Liver (tissue), 9 donors: ENCODE measurements around the gene HIP1. TPM values are rescaled to one million over a fixed set of nuclear protein-coding genes. Genes with fewer than 3 reads are reported as not detected.

Experiments used
- DNase-seq: peaks from one replicate; pipeline ENCODE4 v3.0.0-alpha.2; 2017; ENCODE audit warnings: low spot score
- H3K27ac ChIP-seq, 2 donors: one replicate each; pipeline ENCODE4 v1.7.0; 2013; ENCODE audit warnings: inconsistent platforms in 2 of 2, low read length in 2 of 2, control low read depth in 1 of 2, low read depth in 1 of 2, mild to moderate bottlenecking in 1 of 2
- H3K27me3 ChIP-seq, 4 donors: one replicate each; pipeline versions ENCODE4 v1.6.1 to v1.7.0; 2013; ENCODE audit warnings: low read length in 3 of 4, inconsistent platforms in 1 of 4, mild to moderate bottlenecking in 1 of 4, moderate library complexity in 1 of 4; ENCODE audit not compliant: control insufficient read depth in 4 of 4, insufficient read depth in 4 of 4
- H3K36me3 ChIP-seq, 4 donors: one replicate each; pipeline versions ENCODE4 v1.6.1 to v1.7.0; 2013; ENCODE audit warnings: low read length in 3 of 4, mild to moderate bottlenecking in 3 of 4, low read depth in 1 of 4, moderate library complexity in 1 of 4; ENCODE audit not compliant: control insufficient read depth in 4 of 4, insufficient read depth in 3 of 4
- H3K4me1 ChIP-seq, 4 donors: one replicate each; pipeline versions ENCODE4 v1.6.1 to v1.7.0; 2013; ENCODE audit warnings: low read length in 3 of 4, mild to moderate bottlenecking in 3 of 4, moderate library complexity in 1 of 4; ENCODE audit not compliant: control insufficient read depth in 4 of 4, insufficient read depth in 4 of 4
- H3K4me3 ChIP-seq, 3 donors: one replicate each; pipeline versions ENCODE4 v1.6.1 to v1.7.0; 2013; ENCODE audit warnings: low read length in 3 of 3, control low read depth in 1 of 3, low read depth in 1 of 3, mild to moderate bottlenecking in 1 of 3
- H3K9ac ChIP-seq, 2 donors: one replicate each; pipeline ENCODE4 v1.7.0; 2013; ENCODE audit warnings: low read length in 2 of 2, mild to moderate bottlenecking in 2 of 2, moderate library complexity in 2 of 2, control low read depth in 1 of 2, low read depth in 1 of 2
- H3K9me3 ChIP-seq, 4 donors: one replicate each; pipeline versions ENCODE4 v1.6.1 to v1.7.0; 2013; ENCODE audit warnings: low read length in 3 of 4; ENCODE audit not compliant: control insufficient read depth in 4 of 4
- EGR1 ChIP-seq, 2 donors: IDR thresholded peaks; 2 replicates each; pipeline ENCODE4 v1.6.1; 2016 to 2018; ENCODE audit warnings: antibody characterized with exemption in 2 of 2, low read depth in 2 of 2
- FOXA1 ChIP-seq: IDR thresholded peaks from 2 replicates; pipeline ENCODE4 v1.6.1; 2016; ENCODE audit warnings: antibody characterized with exemption
- FOXA2 ChIP-seq: IDR thresholded peaks from 2 replicates; pipeline ENCODE4 v1.6.1; 2016; ENCODE audit warnings: antibody characterized with exemption
- GABPA ChIP-seq, 2 donors: IDR thresholded peaks in 1 of 2; conservative IDR thresholded peaks in 1 of 2; 2 replicates each; pipeline ENCODE4 v1.6.1; 2016; ENCODE audit warnings: antibody characterized with exemption in 2 of 2, mild to moderate bottlenecking in 1 of 2, moderate library complexity in 1 of 2
- HNF4A ChIP-seq, 2 donors: conservative IDR thresholded peaks; 2 replicates each; pipeline ENCODE4 v1.6.1; 2016; ENCODE audit warnings: antibody characterized with exemption in 2 of 2, mild to moderate bottlenecking in 2 of 2
- HNF4G ChIP-seq: IDR thresholded peaks from 2 replicates; pipeline ENCODE4 v1.6.1; 2016; ENCODE audit warnings: antibody characterized with exemption
- JUND ChIP-seq, 2 donors: IDR thresholded peaks; 2 replicates each; pipeline ENCODE4 v1.6.1; 2016; ENCODE audit warnings: antibody characterized with exemption in 2 of 2
- NR2F2 ChIP-seq: IDR thresholded peaks from 2 replicates; pipeline ENCODE4 v1.6.1; 2016; ENCODE audit warnings: antibody characterized with exemption
- RAD21 ChIP-seq, 2 donors: IDR thresholded peaks; 2 replicates each; pipeline ENCODE4 v1.6.1; 2016; ENCODE audit warnings: antibody characterized with exemption in 2 of 2, mild to moderate bottlenecking in 2 of 2
- RXRA ChIP-seq, 2 donors: IDR thresholded peaks; 2 replicates each; pipeline ENCODE4 v1.6.1; 2017 to 2018; ENCODE audit warnings: antibody characterized with exemption in 2 of 2, mild to moderate bottlenecking in 1 of 2
- SP1 ChIP-seq: IDR thresholded peaks from 2 replicates; pipeline ENCODE4 v1.6.1; 2018; ENCODE audit warnings: antibody characterized with exemption, mild to moderate bottlenecking
- TAF1 ChIP-seq: conservative IDR thresholded peaks from 2 replicates; pipeline ENCODE4 v1.6.1; 2016; ENCODE audit warnings: antibody characterized with exemption, mild to moderate bottlenecking
- YY1 ChIP-seq: IDR thresholded peaks from 2 replicates; pipeline ENCODE4 v1.6.1; 2016; ENCODE audit warnings: antibody characterized with exemption, mild to moderate bottlenecking
- WGBS: extraction: QIAGEN DNeasy Blood & Tissue Kit; methylation state at CpG from one replicate; pipeline ENCODE4 v1.1.7; 2013; 5-methylcytosine and 5-hydroxymethylcytosine counted together
- polyA plus RNA-seq, 2 donors: library from polyadenylated mRNA; stranded (reverse) in 1 of 2; unstranded in 1 of 2; fragments of 200-250 nt in 1 of 2; fragments of >200 nt in 1 of 2; fragmentation: Nextera tagmentation in 1 of 2; extraction: Ambion mirVana in 1 of 2; gene quantifications; one replicate each; pipeline versions ENCODE4 v1.2.1 to v1.2.3, GENCODE V29; 2013 to 2015
- total RNA-seq, 2 donors: library from RNA; depleted of rRNA; stranded (reverse); fragments of >200 nt; gene quantifications; one replicate each; pipeline ENCODE4 v1.2.3, GENCODE V29; 2014
- TF ChIP-seq, protein P1 (sequence below): IDR thresholded peaks from 2 replicates; pipeline ENCODE4 v1.6.1; 2016; ENCODE audit warnings: antibody characterized with exemption
- TF ChIP-seq, protein P2 (sequence below): IDR thresholded peaks from 2 replicates; pipeline ENCODE4 v1.6.1; 2016; ENCODE audit warnings: antibody characterized with exemption, mild to moderate bottlenecking
- TF ChIP-seq, protein P3 (sequence below): IDR thresholded peaks from 2 replicates; pipeline ENCODE4 v1.6.1; 2016; ENCODE audit warnings: antibody characterized with exemption
- TF ChIP-seq, protein P4 (sequence below): fragments of 150-350 bp; IDR thresholded peaks from 2 replicates; pipeline ENCODE4 v1.5.1; 2017; ENCODE audit warnings: improper control_type of control experiment, low read depth, low read length; ENCODE audit not compliant: missing input control
- TF ChIP-seq, protein P5 (sequence below): IDR thresholded peaks from 2 replicates; pipeline ENCODE4 v1.6.1; 2016; ENCODE audit warnings: antibody characterized with exemption
- donor health status: healthy.
- donor health status: healthy.
- donor health status: healthy.
- donor health status: healthy.
- donor health status: healthy.

HIP1 gene
- total and polyA plus RNA-seq, 4 donors: 3.8 to 13.6 (median 7.8) TPM

DNA sequence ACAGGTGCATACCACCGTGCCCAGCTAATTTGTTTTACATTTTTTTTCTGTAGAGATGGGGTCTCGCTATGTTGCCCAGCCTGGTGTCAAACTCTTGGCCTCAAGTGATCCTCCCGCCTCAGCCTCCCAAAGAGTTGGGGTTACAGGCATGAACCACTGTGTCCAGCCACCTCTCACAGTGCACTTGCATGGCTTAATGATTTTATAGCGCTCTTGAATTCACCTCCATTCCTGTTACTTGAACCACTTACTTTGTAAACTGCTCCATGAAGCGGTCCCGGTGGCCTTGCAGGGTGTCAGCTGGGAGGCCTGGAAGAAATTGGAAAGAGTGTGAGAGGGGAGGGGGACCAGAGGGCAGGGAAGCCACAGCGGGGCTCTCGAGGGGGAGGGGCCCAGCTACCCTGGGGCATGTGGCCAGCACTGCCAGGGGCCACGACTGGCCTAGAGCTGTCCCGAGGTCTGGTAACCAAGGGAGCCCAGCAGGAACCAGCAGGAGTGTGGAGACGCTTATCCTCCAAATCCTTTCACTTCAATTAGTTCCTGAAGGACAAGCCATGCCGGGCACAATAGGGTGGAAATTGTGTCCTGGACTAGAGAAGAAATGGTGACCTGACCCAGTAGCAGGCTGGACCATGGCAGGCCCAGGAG is 170.7 kb downstream of the HIP1 start:
- no peak for DNase-seq

More for the DNA sequence above, 170.7 kb downstream of the HIP1 start:
- Histone ChIP-seq H3K27ac (no peak overlapping the region), H3K36me3 (peaks cover 4 to 45% (median 24%) of the 10 kb centered on the region in 4 donors), H3K9ac (no peak overlapping the region), H3K27me3 (no peaks in the 10 kb centered on the region), H3K9me3 (no peaks in the 10 kb centered on the region), H3K4me3 (no peak overlapping the region), H3K4me1 (no peaks in the 10 kb centered on the region)
- WGBS: 96% methylated on average over 12 of the region's 12 CpGs
- TF ChIP-seq FOXA2 (no peak), JUND (IDR thresholded peaks at IDR 0.05) (no peak), TAF1 (no peak), RAD21 (IDR thresholded peaks at IDR 0.05) (no peak), GABPA (IDR thresholded peaks at IDR 0.05 in 1 of 2, conservative IDR thresholded peaks at IDR 0.05 in 1 of 2) (no peak), NR2F2 (no peak), YY1 (no peak), FOXA1 (no peak), HNF4A (conservative IDR thresholded peaks at IDR 0.05) (no peak), EGR1 (IDR thresholded peaks at IDR 0.05; ENCODE audit: low read depth in 2 of 2) (no peak), HNF4G (no peak), SP1 (no peak), RXRA (IDR thresholded peaks at IDR 0.05) (no peak)
- TF ChIP-seq, protein P1, sequence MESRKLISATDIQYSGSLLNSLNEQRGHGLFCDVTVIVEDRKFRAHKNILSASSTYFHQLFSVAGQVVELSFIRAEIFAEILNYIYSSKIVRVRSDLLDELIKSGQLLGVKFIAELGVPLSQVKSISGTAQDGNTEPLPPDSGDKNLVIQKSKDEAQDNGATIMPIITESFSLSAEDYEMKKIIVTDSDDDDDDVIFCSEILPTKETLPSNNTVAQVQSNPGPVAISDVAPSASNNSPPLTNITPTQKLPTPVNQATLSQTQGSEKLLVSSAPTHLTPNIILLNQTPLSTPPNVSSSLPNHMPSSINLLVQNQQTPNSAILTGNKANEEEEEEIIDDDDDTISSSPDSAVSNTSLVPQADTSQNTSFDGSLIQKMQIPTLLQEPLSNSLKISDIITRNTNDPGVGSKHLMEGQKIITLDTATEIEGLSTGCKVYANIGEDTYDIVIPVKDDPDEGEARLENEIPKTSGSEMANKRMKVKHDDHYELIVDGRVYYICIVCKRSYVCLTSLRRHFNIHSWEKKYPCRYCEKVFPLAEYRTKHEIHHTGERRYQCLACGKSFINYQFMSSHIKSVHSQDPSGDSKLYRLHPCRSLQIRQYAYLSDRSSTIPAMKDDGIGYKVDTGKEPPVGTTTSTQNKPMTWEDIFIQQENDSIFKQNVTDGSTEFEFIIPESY: no peak
- TF ChIP-seq, protein P2, sequence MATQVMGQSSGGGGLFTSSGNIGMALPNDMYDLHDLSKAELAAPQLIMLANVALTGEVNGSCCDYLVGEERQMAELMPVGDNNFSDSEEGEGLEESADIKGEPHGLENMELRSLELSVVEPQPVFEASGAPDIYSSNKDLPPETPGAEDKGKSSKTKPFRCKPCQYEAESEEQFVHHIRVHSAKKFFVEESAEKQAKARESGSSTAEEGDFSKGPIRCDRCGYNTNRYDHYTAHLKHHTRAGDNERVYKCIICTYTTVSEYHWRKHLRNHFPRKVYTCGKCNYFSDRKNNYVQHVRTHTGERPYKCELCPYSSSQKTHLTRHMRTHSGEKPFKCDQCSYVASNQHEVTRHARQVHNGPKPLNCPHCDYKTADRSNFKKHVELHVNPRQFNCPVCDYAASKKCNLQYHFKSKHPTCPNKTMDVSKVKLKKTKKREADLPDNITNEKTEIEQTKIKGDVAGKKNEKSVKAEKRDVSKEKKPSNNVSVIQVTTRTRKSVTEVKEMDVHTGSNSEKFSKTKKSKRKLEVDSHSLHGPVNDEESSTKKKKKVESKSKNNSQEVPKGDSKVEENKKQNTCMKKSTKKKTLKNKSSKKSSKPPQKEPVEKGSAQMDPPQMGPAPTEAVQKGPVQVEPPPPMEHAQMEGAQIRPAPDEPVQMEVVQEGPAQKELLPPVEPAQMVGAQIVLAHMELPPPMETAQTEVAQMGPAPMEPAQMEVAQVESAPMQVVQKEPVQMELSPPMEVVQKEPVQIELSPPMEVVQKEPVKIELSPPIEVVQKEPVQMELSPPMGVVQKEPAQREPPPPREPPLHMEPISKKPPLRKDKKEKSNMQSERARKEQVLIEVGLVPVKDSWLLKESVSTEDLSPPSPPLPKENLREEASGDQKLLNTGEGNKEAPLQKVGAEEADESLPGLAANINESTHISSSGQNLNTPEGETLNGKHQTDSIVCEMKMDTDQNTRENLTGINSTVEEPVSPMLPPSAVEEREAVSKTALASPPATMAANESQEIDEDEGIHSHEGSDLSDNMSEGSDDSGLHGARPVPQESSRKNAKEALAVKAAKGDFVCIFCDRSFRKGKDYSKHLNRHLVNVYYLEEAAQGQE: no peak
- TF ChIP-seq, protein P3, sequence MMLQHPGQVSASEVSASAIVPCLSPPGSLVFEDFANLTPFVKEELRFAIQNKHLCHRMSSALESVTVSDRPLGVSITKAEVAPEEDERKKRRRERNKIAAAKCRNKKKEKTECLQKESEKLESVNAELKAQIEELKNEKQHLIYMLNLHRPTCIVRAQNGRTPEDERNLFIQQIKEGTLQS: no peak
- TF ChIP-seq, protein P4, sequence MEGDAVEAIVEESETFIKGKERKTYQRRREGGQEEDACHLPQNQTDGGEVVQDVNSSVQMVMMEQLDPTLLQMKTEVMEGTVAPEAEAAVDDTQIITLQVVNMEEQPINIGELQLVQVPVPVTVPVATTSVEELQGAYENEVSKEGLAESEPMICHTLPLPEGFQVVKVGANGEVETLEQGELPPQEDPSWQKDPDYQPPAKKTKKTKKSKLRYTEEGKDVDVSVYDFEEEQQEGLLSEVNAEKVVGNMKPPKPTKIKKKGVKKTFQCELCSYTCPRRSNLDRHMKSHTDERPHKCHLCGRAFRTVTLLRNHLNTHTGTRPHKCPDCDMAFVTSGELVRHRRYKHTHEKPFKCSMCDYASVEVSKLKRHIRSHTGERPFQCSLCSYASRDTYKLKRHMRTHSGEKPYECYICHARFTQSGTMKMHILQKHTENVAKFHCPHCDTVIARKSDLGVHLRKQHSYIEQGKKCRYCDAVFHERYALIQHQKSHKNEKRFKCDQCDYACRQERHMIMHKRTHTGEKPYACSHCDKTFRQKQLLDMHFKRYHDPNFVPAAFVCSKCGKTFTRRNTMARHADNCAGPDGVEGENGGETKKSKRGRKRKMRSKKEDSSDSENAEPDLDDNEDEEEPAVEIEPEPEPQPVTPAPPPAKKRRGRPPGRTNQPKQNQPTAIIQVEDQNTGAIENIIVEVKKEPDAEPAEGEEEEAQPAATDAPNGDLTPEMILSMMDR: no peak
- TF ChIP-seq, protein P5, sequence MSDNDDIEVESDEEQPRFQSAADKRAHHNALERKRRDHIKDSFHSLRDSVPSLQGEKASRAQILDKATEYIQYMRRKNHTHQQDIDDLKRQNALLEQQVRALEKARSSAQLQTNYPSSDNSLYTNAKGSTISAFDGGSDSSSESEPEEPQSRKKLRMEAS: no peak
